ENCODE data around the gene NR3C1. TPM values are rescaled to one million over a fixed set of nuclear protein-coding genes. Genes with fewer than 3 reads are reported as not detected.

Gene NR3C1
- total and polyA plus RNA-seq, 9 donors: 39.8 to 73.7 (median 58.8) TPM

DNA sequence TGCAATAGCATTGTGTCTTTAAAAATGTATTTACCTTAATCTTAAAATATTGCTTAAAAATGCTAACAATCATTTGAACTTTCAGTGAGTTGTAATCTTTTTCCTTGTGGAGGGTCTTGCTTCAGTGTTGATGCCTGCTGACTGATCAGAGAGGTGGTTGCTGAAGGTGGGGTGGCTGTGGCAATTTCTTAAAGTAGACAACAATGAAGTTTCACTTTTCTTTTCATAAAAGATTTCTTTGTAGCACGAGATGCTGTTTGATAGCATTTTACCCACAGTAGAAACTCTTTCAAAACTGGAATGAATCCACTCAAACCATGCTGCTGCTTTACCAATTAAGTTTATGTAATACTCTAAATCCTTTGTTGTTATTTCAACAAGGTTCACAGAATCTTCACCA, 50.8 kb downstream of the NR3C1 start:
- Histone ChIP-seq H3K27me3 (ENCODE audit: control insufficient read depth, insufficient read depth, low read length) (no peaks in the 10 kb centered on the region), H3K9me3 (replicated peaks; ENCODE audit: control insufficient read depth, low read depth, low read length) (no peaks in the 10 kb centered on the region), H3K4me3 (ENCODE audit: low read length) (no peak overlapping the region), H3K36me3 (ENCODE audit: control insufficient read depth, insufficient read depth, low read length) (peaks cover 3% of the 10 kb centered on the region), H3K4me1 (ENCODE audit: control insufficient read depth, insufficient read depth, low read length) (peaks cover 8% of the 10 kb centered on the region), H3K27ac (ENCODE audit: low read length) (no peak overlapping the region)
- WGBS (ENCODE audit: insufficient coverage): no CpG with 5 or more reads among the region's 1 CpG
- no peak for DNase-seq

DNA sequence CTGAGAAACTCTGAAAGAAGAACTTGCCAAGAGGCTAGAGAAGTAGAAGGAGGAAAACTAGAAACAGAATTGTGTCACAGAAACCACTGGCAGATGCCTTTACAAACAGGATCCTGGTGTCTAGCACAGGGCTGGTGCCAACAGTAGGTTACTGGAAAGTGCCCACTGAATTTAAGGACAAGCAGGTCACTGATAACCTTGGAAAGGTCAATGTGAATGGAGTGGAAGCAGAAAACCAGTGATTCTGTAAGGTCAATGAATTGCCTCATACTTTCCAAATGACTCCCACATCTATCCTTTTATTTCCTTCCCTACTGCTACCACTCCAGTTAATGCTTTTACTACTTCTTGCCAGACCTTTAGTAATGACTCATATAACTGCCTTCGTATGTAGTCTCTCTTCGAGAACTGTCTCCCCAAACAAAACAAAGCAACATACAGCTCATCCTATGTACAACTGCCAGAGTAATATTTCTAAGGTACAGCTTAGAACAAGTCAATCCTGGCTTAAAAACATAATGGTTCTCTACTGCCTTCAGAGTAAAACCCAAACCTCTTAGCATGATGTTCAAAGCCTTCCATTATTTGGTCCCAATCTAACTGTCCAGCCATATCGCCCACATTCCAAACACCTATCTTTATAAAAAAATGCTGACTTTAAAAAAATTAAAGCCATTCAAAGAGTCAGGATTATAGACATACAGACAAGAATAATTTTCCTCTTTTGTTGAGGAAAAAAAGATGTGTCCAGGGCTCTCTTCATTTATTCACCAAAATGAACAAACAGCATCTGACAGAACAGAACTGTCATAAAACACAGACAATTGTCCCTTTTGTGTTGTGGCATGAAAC, 52.5 kb downstream of the NR3C1 start:
- peak; percentile 48 for DNase-seq
- no peaks in the 10 kb centered on the region for H3K9me3 ChIP-seq (replicated peaks; ENCODE audit: control insufficient read depth, low read depth, low read length)
- peaks cover 3% of the 10 kb centered on the region for H3K36me3 ChIP-seq (ENCODE audit: control insufficient read depth, insufficient read depth, low read length)
- H3K27ac ChIP-seq (ENCODE audit: low read length): no peak overlapping the region
- H3K27me3 ChIP-seq (ENCODE audit: control insufficient read depth, insufficient read depth, low read length): no peaks in the 10 kb centered on the region
- no peak overlapping the region for H3K4me3 ChIP-seq (ENCODE audit: low read length)
- 42% methylated on average over 2 of the region's 3 CpGs for whole genome bisulfite sequencing (ENCODE audit: insufficient coverage)
- H3K4me1 ChIP-seq (ENCODE audit: control insufficient read depth, insufficient read depth, low read length): peaks cover 8% of the 10 kb centered on the region

DNA sequence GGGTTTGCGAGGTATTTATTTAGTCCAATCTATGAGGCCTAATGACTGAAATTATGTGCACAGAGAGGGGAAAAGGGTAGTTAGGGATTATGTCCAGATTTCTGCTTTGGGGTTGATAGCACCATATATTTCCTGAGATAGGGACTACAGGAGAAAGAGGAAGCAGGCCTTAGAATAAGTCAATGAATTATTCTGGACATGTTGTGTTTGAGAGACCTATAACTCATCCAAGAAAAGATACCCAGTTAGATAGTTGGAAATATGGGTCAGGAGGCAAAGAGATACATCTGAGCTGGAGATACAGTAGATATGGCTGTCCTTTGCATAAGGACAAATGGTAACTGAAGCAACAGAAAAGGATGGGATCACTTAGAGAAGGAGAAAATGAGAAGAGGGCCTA, 53.1 kb downstream of the NR3C1 start:
- H3K27me3 ChIP-seq (ENCODE audit: control insufficient read depth, insufficient read depth, low read length): no peaks in the 10 kb centered on the region
- H3K27ac ChIP-seq (ENCODE audit: low read length): no peak overlapping the region
- H3K9me3 ChIP-seq (replicated peaks; ENCODE audit: control insufficient read depth, low read depth, low read length): no peaks in the 10 kb centered on the region
- DNase-seq: no peak
- H3K36me3 ChIP-seq (ENCODE audit: control insufficient read depth, insufficient read depth, low read length): peaks cover 3% of the 10 kb centered on the region
- H3K4me1 ChIP-seq (ENCODE audit: control insufficient read depth, insufficient read depth, low read length): peaks cover 8% of the 10 kb centered on the region
- H3K4me3 ChIP-seq (ENCODE audit: low read length): no peak overlapping the region
- WGBS (ENCODE audit: insufficient coverage): 88% methylated on average over 1 of the region's 1 CpG

- H3K27ac ChIP-seq (ENCODE audit: low read length): no peak overlapping the region
- H3K27me3 ChIP-seq (ENCODE audit: control insufficient read depth, insufficient read depth, low read length): no peaks in the 10 kb centered on the region
- no peaks in the 10 kb centered on the region for H3K9me3 ChIP-seq (replicated peaks; ENCODE audit: control insufficient read depth, low read depth, low read length)
- H3K4me1 ChIP-seq (ENCODE audit: control insufficient read depth, insufficient read depth, low read length): peaks cover 4% of the 10 kb centered on the region
- no peak overlapping the region for H3K4me3 ChIP-seq (ENCODE audit: low read length)
- peaks cover 3% of the 10 kb centered on the region for H3K36me3 ChIP-seq (ENCODE audit: control insufficient read depth, insufficient read depth, low read length)
- no peak for DNase-seq
These were observed 54.3 kb downstream of the NR3C1 start for GRCh38 chr5:143349177-143349576.

DNA sequence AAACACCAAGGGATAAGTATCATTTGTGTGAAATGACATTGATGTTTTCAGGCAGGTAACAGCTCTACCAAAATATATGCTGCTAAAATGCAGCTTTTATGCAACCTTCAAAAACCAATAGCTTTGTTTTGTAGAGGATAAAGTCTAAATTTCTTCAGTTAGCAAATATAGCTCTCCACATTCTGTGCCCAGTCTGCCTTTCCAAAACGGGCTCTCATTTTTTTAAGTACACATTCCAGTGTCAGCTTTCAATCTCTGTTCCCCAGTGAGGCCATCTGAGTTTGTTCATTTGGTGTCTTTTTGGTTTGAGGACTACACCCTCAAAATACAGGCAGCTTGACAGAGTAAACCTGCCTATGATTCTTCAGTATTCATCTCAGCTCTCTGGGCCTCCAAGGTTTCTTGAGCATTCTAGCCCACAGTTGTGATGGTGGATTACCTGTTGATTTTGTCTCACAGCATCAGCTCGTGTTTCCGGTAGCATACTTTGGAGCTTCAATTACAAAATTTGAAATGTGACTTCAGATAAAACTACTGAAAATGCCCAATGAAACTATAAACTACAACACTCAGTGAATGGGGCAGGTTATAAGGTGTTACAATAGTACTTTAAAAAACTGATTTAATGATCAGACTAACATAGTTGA, 55.7 kb downstream of the NR3C1 start:
- Histone ChIP-seq H3K27ac (ENCODE audit: low read length) (peak overlapping the region; percentile 8), H3K4me1 (ENCODE audit: control insufficient read depth, insufficient read depth, low read length) (peaks cover 4% of the 10 kb centered on the region), H3K36me3 (ENCODE audit: control insufficient read depth, insufficient read depth, low read length) (no peaks in the 10 kb centered on the region), H3K4me3 (ENCODE audit: low read length) (no peak overlapping the region), H3K27me3 (ENCODE audit: control insufficient read depth, insufficient read depth, low read length) (no peaks in the 10 kb centered on the region), H3K9me3 (replicated peaks; ENCODE audit: control insufficient read depth, low read depth, low read length) (no peaks in the 10 kb centered on the region)
- WGBS (ENCODE audit: insufficient coverage): no CpG with 5 or more reads among the region's 3 CpGs
- DNase-seq: peak; percentile 25

- Histone ChIP-seq H3K27ac (ENCODE audit: low read length) (peak overlapping the region; percentile 13), H3K4me3 (ENCODE audit: low read length) (no peak overlapping the region), H3K4me1 (ENCODE audit: control insufficient read depth, insufficient read depth, low read length) (peaks cover 4% of the 10 kb centered on the region), H3K27me3 (ENCODE audit: control insufficient read depth, insufficient read depth, low read length) (no peaks in the 10 kb centered on the region), H3K36me3 (ENCODE audit: control insufficient read depth, insufficient read depth, low read length) (no peaks in the 10 kb centered on the region), H3K9me3 (replicated peaks; ENCODE audit: control insufficient read depth, low read depth, low read length) (no peaks in the 10 kb centered on the region)
- WGBS (ENCODE audit: insufficient coverage): no CpG with 5 or more reads among the region's 1 CpG
- no peak for DNase-seq
These were observed 56.4 kb downstream of the NR3C1 start for GRCh38 chr5:143347046-143347445.

DNA sequence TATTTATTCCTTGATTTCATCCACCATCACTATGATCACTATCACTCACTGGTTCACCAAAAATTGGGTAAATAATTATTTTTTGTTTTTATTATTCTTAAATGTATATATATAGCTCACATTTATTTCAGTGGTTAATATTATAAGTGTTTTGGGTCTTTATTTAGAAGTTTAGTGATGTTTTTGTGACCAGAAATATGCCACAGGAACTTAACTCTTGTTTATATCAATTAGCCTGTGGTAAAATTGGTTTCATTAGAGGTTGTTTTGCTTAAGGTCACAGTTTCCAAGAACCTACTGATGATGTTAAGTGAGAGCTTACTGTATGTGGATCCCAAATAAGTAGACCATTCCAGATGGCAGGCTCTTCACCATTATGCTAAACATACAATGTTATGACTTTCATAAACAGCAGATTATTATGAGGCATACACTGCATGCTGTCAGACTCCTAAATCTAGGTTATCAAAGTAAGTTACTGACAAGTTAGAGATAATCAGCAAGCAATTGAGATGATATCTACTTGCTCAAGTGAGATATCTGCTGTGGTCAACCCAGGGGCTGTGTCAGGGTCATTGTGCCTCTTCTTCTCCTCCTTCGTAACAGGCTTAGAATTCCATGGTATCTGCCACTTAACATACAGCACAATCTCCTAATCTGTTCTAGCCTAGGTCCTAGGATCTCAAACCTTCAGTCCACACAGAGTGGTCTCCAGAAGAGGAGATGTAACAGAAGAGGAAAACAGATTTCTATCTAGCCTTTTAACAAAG, 57.6 kb downstream of the NR3C1 start:
- DNase-seq: no peak
- Histone ChIP-seq H3K9me3 (replicated peaks; ENCODE audit: control insufficient read depth, low read depth, low read length) (no peaks in the 10 kb centered on the region), H3K27me3 (ENCODE audit: control insufficient read depth, insufficient read depth, low read length) (no peaks in the 10 kb centered on the region), H3K4me1 (ENCODE audit: control insufficient read depth, insufficient read depth, low read length) (peaks cover 4% of the 10 kb centered on the region), H3K4me3 (ENCODE audit: low read length) (no peak overlapping the region), H3K27ac (ENCODE audit: low read length) (no peak overlapping the region), H3K36me3 (ENCODE audit: control insufficient read depth, insufficient read depth, low read length) (no peaks in the 10 kb centered on the region)
- no CpG with 5 or more reads among the region's 1 CpG for WGBS (ENCODE audit: insufficient coverage)

DNA sequence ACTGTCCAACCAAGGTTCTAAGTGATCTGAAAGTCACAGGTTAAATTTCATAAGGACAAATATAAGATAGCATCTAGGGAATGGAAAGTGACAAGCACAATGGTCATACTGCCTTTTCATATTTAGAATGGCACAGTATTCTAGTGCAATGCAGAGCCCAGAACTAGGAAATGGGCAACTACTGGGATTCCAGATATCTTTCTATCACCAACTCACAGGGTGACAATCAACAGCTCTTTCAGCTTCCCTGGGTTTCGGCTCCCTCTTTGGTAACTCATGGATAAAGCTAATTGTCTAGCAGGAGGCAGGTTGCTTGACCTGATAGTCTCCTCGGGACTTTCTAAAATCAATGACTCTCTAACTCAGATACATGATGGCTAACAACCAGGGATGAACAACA, 60.4 kb downstream of the NR3C1 start:
- no peak overlapping the region for H3K27ac ChIP-seq (ENCODE audit: low read length)
- no peak overlapping the region for H3K4me3 ChIP-seq (ENCODE audit: low read length)
- peaks cover 4% of the 10 kb centered on the region for H3K4me1 ChIP-seq (ENCODE audit: control insufficient read depth, insufficient read depth, low read length)
- H3K9me3 ChIP-seq (replicated peaks; ENCODE audit: control insufficient read depth, low read depth, low read length): no peaks in the 10 kb centered on the region
- no CpG with 5 or more reads among the region's 2 CpGs for WGBS (ENCODE audit: insufficient coverage)
- no peak for DNase-seq
- no peaks in the 10 kb centered on the region for H3K36me3 ChIP-seq (ENCODE audit: control insufficient read depth, insufficient read depth, low read length)
- no peaks in the 10 kb centered on the region for H3K27me3 ChIP-seq (ENCODE audit: control insufficient read depth, insufficient read depth, low read length)

DNA sequence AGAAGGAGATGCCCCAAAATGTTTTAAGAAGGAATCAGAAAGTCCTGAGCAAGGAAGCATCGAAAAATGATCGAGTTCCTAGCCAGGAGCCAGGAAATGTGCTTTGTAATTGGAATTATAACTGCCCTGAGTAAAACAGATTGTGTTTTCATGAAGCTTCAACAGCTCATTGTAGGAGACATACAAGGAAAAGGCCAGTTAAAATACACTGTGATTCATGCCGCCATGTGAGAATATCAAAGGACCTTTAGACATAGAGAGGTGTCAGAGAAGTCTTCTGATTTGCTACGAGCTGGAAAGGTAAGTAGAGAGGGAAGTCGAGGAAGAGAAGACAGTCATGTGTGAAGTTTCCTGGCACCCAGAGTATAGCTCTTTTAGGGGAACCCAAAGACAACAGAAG, 60.9 kb downstream of the NR3C1 start:
- H3K9me3 ChIP-seq (replicated peaks; ENCODE audit: control insufficient read depth, low read depth, low read length): no peaks in the 10 kb centered on the region
- no peaks in the 10 kb centered on the region for H3K27me3 ChIP-seq (ENCODE audit: control insufficient read depth, insufficient read depth, low read length)
- no peak overlapping the region for H3K4me3 ChIP-seq (ENCODE audit: low read length)
- WGBS (ENCODE audit: insufficient coverage): 95% methylated on average over 3 of the region's 5 CpGs
- H3K27ac ChIP-seq (ENCODE audit: low read length): no peak overlapping the region
- no peaks in the 10 kb centered on the region for H3K36me3 ChIP-seq (ENCODE audit: control insufficient read depth, insufficient read depth, low read length)
- no peak for DNase-seq
- H3K4me1 ChIP-seq (ENCODE audit: control insufficient read depth, insufficient read depth, low read length): no peaks in the 10 kb centered on the region
